Hematopoietic multipotent progenitor cell treated with erythropoietin and hydrocortisone succinate and interleukin-3 and kit ligand, for 17 days (in vitro differentiated cells): Measurements from ENCODE around the gene CAMTA1.

ENCODE experiments used
- DNase-seq: peaks from one replicate; pipeline ENCODE4 v3.0.0-alpha.2; 2015; ENCODE audit warnings: low spot score

Gene CAMTA1

GRCh38 chr1:7536891-7537591 lies 751.8 kb downstream of the CAMTA1 start:
- DNase-seq, result no peak

GRCh38 chr1:7538033-7538432 lies 752.8 kb downstream of the CAMTA1 start:
- no peak for DNase-seq

- DNase-seq, result no peak
Observed at GRCh38 chr1:7538849-7539768, 753.9 kb downstream of the CAMTA1 start.

- DNase-seq, result no peak
Observed at GRCh38 chr1:7539769-7540175, 754.5 kb downstream of the CAMTA1 start.

GRCh38 chr1:7540816-7541215 lies 755.6 kb downstream of the CAMTA1 start:
- no peak for DNase-seq

GRCh38 chr1:7541629-7542028 lies 756.4 kb downstream of the CAMTA1 start:
- DNase-seq, result no peak

- DNase-seq, result no peak
Observed at GRCh38 chr1:7543718-7544090, 758.5 kb downstream of the CAMTA1 start.

- DNase-seq, result no peak
Observed at GRCh38 chr1:7549277-7550161, 764.3 kb downstream of the CAMTA1 start.

- DNase-seq, result no peak
Observed at GRCh38 chr1:7550261-7550865, 765.1 kb downstream of the CAMTA1 start.

- DNase-seq, result no peak
Observed at GRCh38 chr1:7550981-7551380, 765.7 kb downstream of the CAMTA1 start.

- no peak for DNase-seq
Observed at GRCh38 chr1:7551442-7551841, 766.2 kb downstream of the CAMTA1 start.

GRCh38 chr1:7552402-7552801 lies 767.1 kb downstream of the CAMTA1 start:
- no peak for DNase-seq

GRCh38 chr1:7553042-7553690 lies 767.9 kb downstream of the CAMTA1 start:
- DNase-seq, result no peak

GRCh38 chr1:7554385-7555235 lies 769.4 kb downstream of the CAMTA1 start:
- DNase-seq, result no peak

GRCh38 chr1:7555391-7556185 lies 770.3 kb downstream of the CAMTA1 start:
- DNase-seq, result no peak

GRCh38 chr1:7557301-7557891 lies 772.1 kb downstream of the CAMTA1 start:
- DNase-seq, result no peak

GRCh38 chr1:7558041-7558461 lies 772.8 kb downstream of the CAMTA1 start:
- DNase-seq, result no peak

- DNase-seq, result no peak
Observed at GRCh38 chr1:7558481-7558880, 773.2 kb downstream of the CAMTA1 start.
